GM21360 (cell line): ENCODE data around the gene DENND6A.

Source experiments
- ATAC-seq: cut with Tn5 transposase; IDR thresholded peaks from one replicate; pipeline ENCODE4 v1.9.1; 2021; ENCODE audit warnings: mild to moderate bottlenecking, moderate library complexity; ENCODE audit not compliant: unreplicated experiment

Gene DENND6A

GRCh38 chr3:57582474-57583168 is 110.3 kb downstream of the DENND6A start:
- no peak for ATAC-seq

- ATAC-seq, result no peak
Measured at GRCh38 chr3:57577801-57578200, 115.1 kb downstream of the DENND6A start.

- ATAC-seq, result no peak
Measured at GRCh38 chr3:57575966-57576626, 116.8 kb downstream of the DENND6A start.
